Muscle of leg (tissue), 11 donors: ENCODE data around the gene DCST2. TPM values are rescaled to one million over a fixed set of nuclear protein-coding genes. Genes with fewer than 3 reads are reported as not detected.
A peak's percentile ranks its signal among the peaks of the same experiment; 100 is the strongest.

ENCODE experiments used
- DNase-seq: peaks from one replicate; pipeline ENCODE4 v3.0.0; 2013
- H3K27ac ChIP-seq: one replicate; pipeline ENCODE4 v1.5.1; 2013; ENCODE audit warnings: mild to moderate bottlenecking, low read length, control low read depth
- H3K27me3 ChIP-seq: one replicate; pipeline ENCODE4 v1.6.1; 2013; ENCODE audit warnings: low read length; ENCODE audit not compliant: control insufficient read depth, insufficient read depth
- H3K36me3 ChIP-seq: one replicate; pipeline ENCODE4 v1.6.1; 2013; ENCODE audit warnings: low read length; ENCODE audit not compliant: control insufficient read depth, insufficient read depth
- H3K4me1 ChIP-seq: one replicate; pipeline ENCODE4 v1.6.1; 2013; ENCODE audit warnings: low read length; ENCODE audit not compliant: control insufficient read depth, insufficient read depth
- H3K4me3 ChIP-seq: one replicate; pipeline ENCODE4 v1.5.1; 2013; ENCODE audit warnings: low read length, control low read depth
- H3K9me3 ChIP-seq: replicated peaks from 2 replicates; pipeline ENCODE4 v1.6.1; 2013; ENCODE audit warnings: low read depth, low read length; ENCODE audit not compliant: control insufficient read depth
- WGBS: methylation state at CpG from one replicate; pipeline ENCODE4 v1.1.5; 2013; ENCODE audit warnings: missing lambda C conversion rate; ENCODE audit not compliant: insufficient coverage; 5-methylcytosine and 5-hydroxymethylcytosine counted together
- polyA plus RNA-seq, 8 donors: library from polyadenylated mRNA; unstranded; fragments of 120-200 nt; gene quantifications; one replicate each; pipeline versions ENCODE4 v1.2.1 to v1.2.3, GENCODE V29; 2013; ENCODE audit warnings: inconsistent platforms in 1 of 8, low replicate concordance in 1 of 8; ENCODE audit not compliant: insufficient read length in 8 of 8, insufficient read depth in 1 of 8
- total RNA-seq: library from RNA; stranded (reverse); fragments of 120-200 nt; gene quantifications from one replicate; pipeline ENCODE4 v1.2.4, GENCODE V29; 2013

The DCST2 gene
- total and polyA plus RNA-seq, 9 donors = 0.49 to 1.6 (median 0.78) TPM

DNA sequence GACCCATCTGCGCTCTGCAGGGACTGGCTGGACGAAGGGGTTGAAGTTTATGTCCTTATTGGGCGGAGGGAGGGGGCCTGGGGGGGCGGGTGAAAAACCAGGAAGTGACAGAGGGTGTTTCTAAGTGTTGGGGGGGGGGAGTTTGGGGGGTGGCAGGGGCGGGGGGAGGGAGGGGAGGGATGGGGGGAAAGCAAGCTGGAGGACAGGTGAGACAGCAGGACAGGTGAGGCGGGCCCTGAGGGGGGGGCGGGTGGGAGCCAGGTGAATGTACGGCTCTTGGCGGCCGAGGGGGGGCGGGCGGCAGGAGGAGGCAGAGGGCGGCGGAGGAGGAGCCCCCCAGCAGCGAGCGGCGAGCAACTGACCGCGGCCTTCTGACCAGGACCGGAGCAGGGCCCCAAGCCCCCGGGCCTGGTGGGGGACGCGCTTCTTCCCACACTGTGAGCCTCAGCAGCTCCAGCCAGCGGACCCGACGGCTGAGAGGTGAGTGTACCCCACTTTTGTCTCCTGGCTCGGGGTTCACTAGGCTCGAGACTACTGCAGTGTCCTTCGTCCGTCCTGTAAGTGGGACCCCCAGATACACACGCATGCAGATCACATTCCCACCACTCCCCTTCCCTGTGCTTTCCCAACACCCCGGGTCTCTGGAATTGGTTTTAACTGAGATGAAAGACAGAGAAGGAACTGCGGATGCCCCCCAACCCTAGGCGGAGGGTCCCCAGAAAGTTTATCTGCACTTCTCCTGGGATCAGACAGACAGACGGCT, 30.9 kb downstream of the DCST2 start, which contains the start of gene ZBTB7B:
Gene ZBTB7B (plus strand): TSS at position 339 of the 763 bp plus-strand sequence. CDS start 11,859 bp downstream, outside the sequence.
- no peaks in the 10 kb centered on the region for H3K36me3 ChIP-seq
- H3K27ac ChIP-seq = peak within 1 kb of the TSS; percentile 96
- peaks cover 72% of the 10 kb centered on the region for H3K4me1 ChIP-seq
- H3K27me3 ChIP-seq = no peaks in the 10 kb centered on the region
- no peak for DNase-seq
- WGBS = under 1% methylated on average over 14 of the region's 35 CpGs
- H3K9me3 ChIP-seq = no peaks in the 10 kb centered on the region
- H3K4me3 ChIP-seq = peak within 1 kb of the TSS; percentile 86

DNA sequence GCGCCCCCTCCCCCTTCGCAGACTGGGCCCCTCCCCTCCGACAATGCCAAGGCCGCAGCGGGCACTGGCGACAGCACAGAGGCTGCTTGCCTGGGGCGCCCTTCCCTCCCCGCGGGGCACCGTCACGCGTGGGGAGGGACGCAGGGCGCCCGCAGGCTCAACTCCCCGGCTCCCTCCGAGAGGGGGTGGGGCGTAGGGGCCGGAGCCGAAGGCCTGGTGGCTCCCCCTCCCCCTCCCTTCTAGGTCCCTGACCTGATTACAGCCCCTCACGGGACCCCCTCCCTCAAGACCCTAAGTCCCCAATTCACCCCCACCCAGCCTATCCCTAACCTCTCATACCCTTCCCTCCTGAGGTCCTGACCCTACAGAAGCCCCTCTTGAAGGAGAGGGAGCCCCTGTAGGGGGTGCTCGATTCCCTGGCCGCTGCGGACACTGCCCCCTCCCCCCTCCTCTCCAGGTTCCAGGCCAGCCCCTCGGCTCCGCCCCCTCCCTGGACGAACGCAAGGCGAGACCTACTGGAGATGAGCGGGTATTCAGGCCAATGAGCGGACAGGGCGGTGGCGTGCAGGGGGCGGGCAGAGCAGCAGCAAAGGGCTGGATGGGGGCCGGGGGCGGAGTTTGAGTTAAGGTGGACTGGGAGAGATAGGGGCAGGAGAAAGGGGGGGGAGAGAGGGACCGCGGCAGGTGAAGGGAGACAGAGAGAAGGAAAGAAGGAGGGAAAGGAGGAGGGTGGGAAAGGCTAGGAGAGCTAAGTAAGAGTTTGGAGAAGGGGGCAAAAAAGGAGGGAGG, 31.7 kb downstream of the DCST2 start:
- Histone ChIP-seq H3K36me3 (no peaks in the 10 kb centered on the region), H3K27ac (peak overlapping the region; percentile 96), H3K27me3 (no peaks in the 10 kb centered on the region), H3K4me1 (peaks cover 64% of the 10 kb centered on the region), H3K4me3 (peak overlapping the region; percentile 86), H3K9me3 (no peaks in the 10 kb centered on the region)
- DNase-seq = peak; percentile 100
- WGBS = 0% methylated on average over 7 of the region's 38 CpGs

DNA sequence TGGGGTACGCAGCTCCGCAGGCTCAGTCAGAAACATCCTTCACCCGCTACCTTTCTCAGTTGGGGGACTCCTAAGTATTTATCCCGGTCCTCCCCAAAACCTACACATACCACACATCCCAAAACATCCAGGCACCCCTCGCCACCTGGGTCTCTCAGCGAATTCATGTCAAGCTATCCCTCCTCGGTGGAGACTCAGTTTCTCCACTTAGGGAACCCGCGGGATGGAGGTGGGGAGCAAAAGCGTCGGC, 32.2 kb downstream of the DCST2 start:
- Histone ChIP-seq H3K27ac (peak overlapping the region; percentile 96), H3K4me3 (peak overlapping the region; percentile 86), H3K36me3 (no peaks in the 10 kb centered on the region), H3K27me3 (no peaks in the 10 kb centered on the region), H3K4me1 (peaks cover 61% of the 10 kb centered on the region), H3K9me3 (no peaks in the 10 kb centered on the region)
- 0% methylated on average over 4 of the region's 11 CpGs for WGBS
- DNase-seq = no peak

DNA sequence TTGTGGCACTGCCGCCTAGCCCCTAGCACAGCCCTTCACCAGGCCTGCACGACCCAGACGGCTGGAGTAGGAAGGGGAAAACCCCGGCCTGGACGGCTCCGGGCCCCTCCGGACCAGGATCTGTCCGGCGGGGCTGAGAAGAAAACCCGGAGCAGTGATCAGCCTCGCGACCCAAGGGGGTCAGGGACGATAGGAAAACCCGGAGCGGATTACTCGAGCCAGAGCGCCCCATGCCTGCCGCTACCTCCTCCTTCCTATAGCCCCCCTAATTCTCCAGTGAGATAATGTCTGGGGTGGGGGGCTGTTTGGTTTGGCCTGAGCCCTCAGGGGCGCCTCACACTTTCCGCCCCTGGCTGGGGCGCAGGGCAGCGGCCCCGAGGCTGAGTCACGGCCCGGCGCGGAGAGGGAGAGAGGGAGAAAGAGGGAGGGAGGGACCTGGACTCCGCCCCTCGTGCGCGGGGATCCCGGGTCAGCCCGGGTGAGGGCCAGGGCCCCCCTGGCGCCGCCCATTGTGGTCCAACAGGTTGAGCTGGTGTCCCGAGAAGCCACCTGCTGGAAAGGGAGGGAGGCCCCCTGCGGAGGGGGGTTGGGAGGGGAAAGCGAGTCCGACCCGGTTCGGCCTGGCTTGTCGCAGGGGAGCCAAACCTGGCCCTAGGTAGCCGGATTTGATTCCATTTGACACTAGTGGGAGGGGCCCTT, 32.7 kb downstream of the DCST2 start:
- no peaks in the 10 kb centered on the region for H3K9me3 ChIP-seq
- H3K27ac ChIP-seq = peak overlapping the region; percentile 96
- H3K4me1 ChIP-seq = peaks cover 56% of the 10 kb centered on the region
- under 1% methylated on average over 19 of the region's 43 CpGs for WGBS
- no peaks in the 10 kb centered on the region for H3K36me3 ChIP-seq
- peak overlapping the region; percentile 86 for H3K4me3 ChIP-seq
- peak; percentile 97 for DNase-seq
- H3K27me3 ChIP-seq = no peaks in the 10 kb centered on the region

DNA sequence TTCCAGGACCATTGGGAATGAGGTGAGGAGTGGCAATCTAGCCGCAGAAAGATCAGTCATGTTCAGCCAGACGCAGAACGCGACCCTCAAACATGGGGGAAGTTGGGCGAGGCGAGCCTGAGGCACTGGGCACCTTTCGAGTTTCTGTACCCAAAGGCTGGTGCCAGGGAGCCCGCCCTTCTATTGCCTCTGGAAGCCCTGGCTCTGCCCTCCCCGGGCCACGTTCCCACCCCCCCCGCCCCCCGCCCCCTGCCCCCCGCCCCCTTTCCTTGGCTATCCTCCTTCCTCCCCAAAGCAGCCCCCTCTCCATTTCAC, 33.2 kb downstream of the DCST2 start:
- Histone ChIP-seq H3K36me3 (no peaks in the 10 kb centered on the region), H3K27ac (peak overlapping the region; percentile 96), H3K9me3 (no peaks in the 10 kb centered on the region), H3K4me1 (peaks cover 51% of the 10 kb centered on the region), H3K27me3 (no peaks in the 10 kb centered on the region), H3K4me3 (peak overlapping the region; percentile 86)
- peak; percentile 62 for DNase-seq
- 0% methylated on average over 6 of the region's 13 CpGs for WGBS

DNA sequence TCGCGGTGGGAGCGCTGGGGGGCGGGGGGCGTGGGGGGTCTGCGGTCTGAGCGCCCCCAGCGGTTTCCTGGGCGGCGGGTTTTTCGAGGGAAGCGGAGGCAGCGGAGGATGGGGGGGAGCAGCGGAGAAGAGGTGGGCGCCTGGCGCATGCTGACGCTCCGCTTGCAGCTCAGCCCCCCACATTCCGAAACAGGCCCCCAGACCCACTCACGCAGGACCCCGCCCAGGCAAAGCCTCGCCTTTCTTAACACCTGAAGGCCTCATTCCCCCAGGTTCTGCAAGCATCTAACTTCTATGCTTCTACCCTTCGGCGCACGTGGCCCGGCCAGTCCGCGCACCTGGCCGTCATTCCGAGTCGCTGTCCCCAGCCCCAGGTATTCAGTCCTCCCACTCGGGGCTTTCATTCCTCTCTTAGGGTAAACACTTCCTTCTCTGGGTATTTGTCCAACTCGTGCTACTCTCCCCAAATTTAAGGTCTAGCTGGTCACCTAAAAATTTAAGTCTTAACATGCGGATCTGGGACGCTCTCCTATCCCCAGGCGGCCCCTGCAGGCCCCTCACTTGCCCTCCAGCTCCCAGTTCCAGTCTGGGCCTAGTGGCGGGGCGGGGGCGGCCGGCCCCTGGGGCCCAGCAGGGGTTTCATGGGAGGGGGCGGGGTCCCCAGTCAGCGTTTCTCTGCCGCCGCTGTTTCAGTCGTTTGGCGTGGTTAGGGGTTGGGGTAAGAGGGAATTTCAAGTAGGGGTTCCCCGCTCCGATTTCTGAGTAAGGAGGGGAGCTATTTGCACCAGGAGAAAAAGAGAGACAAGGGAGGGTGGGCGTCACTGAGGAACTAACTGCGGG, 33.8 kb downstream of the DCST2 start:
- H3K27me3 ChIP-seq = no peaks in the 10 kb centered on the region
- peak overlapping the region; percentile 96 for H3K27ac ChIP-seq
- WGBS = under 1% methylated on average over 39 of the region's 50 CpGs
- H3K36me3 ChIP-seq = no peaks in the 10 kb centered on the region
- no peak for DNase-seq
- H3K4me1 ChIP-seq = peaks cover 47% of the 10 kb centered on the region
- peak overlapping the region; percentile 86 for H3K4me3 ChIP-seq
- H3K9me3 ChIP-seq = no peaks in the 10 kb centered on the region

DNA sequence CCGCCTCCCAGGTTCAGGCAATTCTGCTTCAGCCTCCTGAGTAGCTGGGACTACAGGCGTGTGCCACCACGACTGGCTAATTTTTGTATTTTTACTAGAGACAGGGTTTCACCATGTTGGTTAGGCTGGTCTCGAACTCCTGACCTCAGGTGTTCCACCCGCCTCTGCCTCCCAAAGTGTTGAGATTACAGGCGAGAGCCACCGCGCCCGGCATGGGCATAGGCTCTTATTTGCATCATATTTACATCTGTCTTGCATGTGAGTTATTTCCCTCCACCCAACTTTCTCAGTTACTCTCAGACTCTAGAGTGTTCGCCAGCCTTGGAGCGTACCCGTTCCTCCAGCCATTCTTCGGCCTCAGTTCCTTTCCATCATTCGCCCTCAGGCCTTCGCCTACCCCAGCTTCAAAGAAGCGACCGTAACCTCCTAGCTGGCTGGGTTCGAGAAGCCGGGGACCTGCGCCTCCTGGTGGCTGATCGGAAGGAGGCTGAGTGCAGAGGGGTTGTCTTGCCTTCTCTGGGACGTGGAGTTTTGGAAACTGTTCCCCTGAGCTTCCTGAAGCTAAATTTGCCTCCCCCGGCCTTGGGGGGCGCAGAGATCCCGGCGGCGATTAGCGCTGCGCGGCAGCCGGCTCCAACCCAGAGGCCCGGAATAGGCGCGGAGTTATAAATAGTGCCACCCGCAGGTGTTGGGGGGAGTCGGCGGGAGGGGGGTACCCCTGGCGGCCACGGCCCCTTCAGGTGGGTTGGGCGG, 34.6 kb downstream of the DCST2 start:
- no peaks in the 10 kb centered on the region for H3K27me3 ChIP-seq
- DNase-seq = peak; percentile 86
- peaks cover 39% of the 10 kb centered on the region for H3K4me1 ChIP-seq
- H3K4me3 ChIP-seq = peak overlapping the region; percentile 86
- peak overlapping the region; percentile 96 for H3K27ac ChIP-seq
- WGBS = 11% methylated on average over 18 of the region's 40 CpGs
- H3K36me3 ChIP-seq = no peaks in the 10 kb centered on the region
- no peaks in the 10 kb centered on the region for H3K9me3 ChIP-seq

DNA sequence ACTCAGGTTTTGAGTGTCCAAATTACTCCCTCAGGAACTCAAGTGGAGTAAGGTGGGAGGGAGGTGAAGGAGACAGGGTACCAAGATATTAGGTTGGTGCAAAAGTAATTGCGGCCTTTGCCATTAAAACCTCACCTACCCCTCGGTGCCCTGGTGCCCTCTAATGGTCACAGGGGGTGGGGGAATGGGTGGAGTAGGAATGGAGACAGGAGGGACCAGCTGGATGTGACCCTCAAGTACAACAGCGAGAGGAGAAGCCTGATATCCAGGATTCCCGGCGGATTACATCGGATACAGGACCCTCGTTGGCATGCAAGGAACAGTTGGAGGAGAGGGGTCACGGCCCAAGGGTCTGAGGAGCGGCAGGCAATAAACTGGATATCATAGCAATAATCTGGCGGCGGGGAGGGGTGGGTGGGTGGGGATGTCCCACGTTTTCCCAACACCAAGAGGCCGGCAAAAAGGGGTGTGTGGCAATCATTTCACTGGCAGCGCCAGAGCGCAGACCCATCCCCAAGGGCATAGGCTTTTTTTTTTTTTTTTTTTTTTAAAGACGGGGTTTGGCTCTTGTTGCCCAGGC, 35.3 kb downstream of the DCST2 start:
- H3K4me1 ChIP-seq = peaks cover 33% of the 10 kb centered on the region

More for the DNA sequence above, 35.3 kb downstream of the DCST2 start:
- Histone ChIP-seq H3K9me3 (no peaks in the 10 kb centered on the region), H3K27ac (no peak overlapping the region), H3K36me3 (no peaks in the 10 kb centered on the region), H3K27me3 (no peaks in the 10 kb centered on the region), H3K4me3 (no peak overlapping the region)
- 72% methylated on average over 8 of the region's 16 CpGs for WGBS
- DNase-seq = no peak
